SU-DHL-6 (cell line): Measurements from ENCODE around the gene DNAH9.

Source experiments
- CTCF ChIP-seq: fragments of 200-600 bp; sonication (generic); IDR thresholded peaks from one replicate; pipeline ENCODE4 v1.5.1; 2017; ENCODE audit warnings: antibody characterized with exemption, mild to moderate bottlenecking, low read length, moderate library complexity; ENCODE audit not compliant: insufficient read depth, poor library complexity, severe bottlenecking
- EZH2phosphoT487 ChIP-seq: fragments of 200-600 bp; sonication (generic), shearing (Covaris generic); conservative IDR thresholded peaks from 2 replicates; pipeline ENCODE4 v1.6.1; 2018; ENCODE audit warnings: mild to moderate bottlenecking, antibody characterized with exemption, low read length, moderate library complexity, mixed read lengths

GRCh38 chr17:11693284-11693683 is 95.0 kb downstream of the DNAH9 start:
- no peak for TF ChIP-seq CTCF
- TF ChIP-seq EZH2phosphoT487 = no peak
